Right lobe of liver (tissue), 6 donors: ENCODE data around the gene UGT2B17. TPM values are rescaled to one million over a fixed set of nuclear protein-coding genes. Genes with fewer than 3 reads are reported as not detected.
"Not testable (repeated sequence)": the region's sequence is repeated elsewhere in the genome, so short reads cannot be mapped to it uniquely, and the experiment has no call there.

Source experiments
- ATAC-seq, 4 donors: fragments of 200-7000 bp; cut with Tn5 transposase; one replicate each; pipeline ENCODE4 v1.9.1; 2020; ENCODE audit warnings: mild to moderate bottlenecking in 4 of 4, moderate library complexity in 4 of 4
- DNase-seq, 3 donors: peaks; one replicate each; pipeline ENCODE4 v3.0.0-alpha.2; 2020
- H3K27ac ChIP-seq, 3 donors: fragments of 200-600 bp; one replicate each; pipeline ENCODE4 v1.8.0; 2022
- H3K27me3 ChIP-seq, 2 donors: fragments of 200-600 bp; one replicate each; pipeline ENCODE4 v1.8.0; 2022
- H3K36me3 ChIP-seq, 4 donors: fragments of 200-600 bp; sonication (generic) in 1 of 4; one replicate each; pipeline versions ENCODE4 v1.5.1 to v1.8.0; 2017 to 2022; ENCODE audit warnings: control low read depth in 1 of 4
- H3K4me1 ChIP-seq, 4 donors: fragments of 200-600 bp; sonication (generic) in 1 of 4; one replicate each; pipeline versions ENCODE4 v1.5.1 to v1.8.0; 2017 to 2022; ENCODE audit warnings: control low read depth in 1 of 4
- H3K4me3 ChIP-seq, 3 donors: fragments of 200-600 bp; one replicate each; pipeline ENCODE4 v1.8.0; 2022
- H3K9me3 ChIP-seq, 4 donors: fragments of 200-600 bp; sonication (generic) in 1 of 4; one replicate each; pipeline versions ENCODE4 v1.5.1 to v1.8.0; 2017 to 2022; ENCODE audit warnings: control low read depth in 1 of 4
- CTCF ChIP-seq, 4 donors: fragments of 200-600 bp in 3 of 4; fragments of 450-650 bp in 1 of 4; IDR thresholded peaks; one replicate each; pipeline versions ENCODE4 v1.5.1 to v1.8.0; 2016 to 2022; ENCODE audit warnings: antibody characterized with exemption in 4 of 4, mild to moderate bottlenecking in 2 of 4
- POLR2A ChIP-seq: fragments of 450-650 bp; IDR thresholded peaks from one replicate; pipeline ENCODE4 v1.6.1; 2017; ENCODE audit warnings: antibody characterized with exemption, mild to moderate bottlenecking
- WGBS: methylation state at CpG from one replicate; pipeline ENCODE4 v1.1.6; 2018; ENCODE audit warnings: low coverage, low lambda C conversion rate; ENCODE audit not compliant: insufficient coverage; ENCODE audit errors: missing lambda C conversion rate; 5-methylcytosine and 5-hydroxymethylcytosine counted together
- intact Hi-C, 2 donors: fragments of 100-400 bp; cut with DNase I; formaldehyde crosslinking; loops; one replicate each; pipeline versions ENCODE4 v1.11.2 to v1.14.1; 2022
- total RNA-seq, 6 experiments: library from RNA; depleted of rRNA in 2 of 6; stranded (reverse); fragments of >200 nt in 2 of 6; fragmentation: NEBNext Ultra II Directional in 3 of 6; extraction: Animal tissue kit (Norgen Biotek cat#: 25700) in 3 of 6; gene quantifications; one replicate each; pipeline versions ENCODE4 v1.1.0 to v1.2.4, GENCODE V29; 2016 to 2023
- donor health status: DM: no; HTN: yes; CAD: no.
- donor health status: DM: no; HTN: no; CAD: no.
- donor health status: DM: no; HTN: no; CAD: no.
- donor health status: DM: no; HTN: yes; CAD: no.
- donor health status: DM: no; HTN: yes; CAD: no.

UGT2B17 gene
- total RNA-seq, 6 experiments from 2014 or later = 1.0 to 13.6 (median 2.5) TPM

- TF ChIP-seq POLR2A = no peak
- TF ChIP-seq CTCF (IDR thresholded peaks at IDR 0.05) = no peak
- no peaks in the 10 kb centered on the region for H3K27me3 ChIP-seq
- peak; percentile 28 to 79 (median 73) for DNase-seq
- peaks cover 0 to 14% (median 0%) of the 10 kb centered on the region in 4 donors for H3K4me1 ChIP-seq
- intact Hi-C loops = no loop called here
- peak overlapping the region in 1 of 3 donors; percentile 26 for H3K4me3 ChIP-seq
- H3K27ac ChIP-seq = peak overlapping the region; percentile 38 to 85 (median 82)
- 27% methylated on average over 5 of the region's 6 CpGs for WGBS
- no peaks in the 10 kb centered on the region for H3K36me3 ChIP-seq
- no peaks in the 10 kb centered on the region for H3K9me3 ChIP-seq
- ATAC-seq = peak; percentile 88 to 91 (median 91)
Measured at GRCh38 chr4:68581383-68582338, 5.5 kb upstream of the UGT2B17 start.

GRCh38 chr4:68577590-68577989 lies 1.5 kb upstream of the UGT2B17 start:
- no peak overlapping the region for H3K4me3 ChIP-seq
- WGBS = 100% methylated on average over 2 of the region's 3 CpGs
- H3K4me1 ChIP-seq = peaks cover 0 to 12% (median 0%) of the 10 kb centered on the region in 4 donors
- DNase-seq (no peak), ATAC-seq (no peak)
- H3K36me3 ChIP-seq = no peaks in the 10 kb centered on the region
- no peak overlapping the region for H3K27ac ChIP-seq
- H3K9me3 ChIP-seq = no peaks in the 10 kb centered on the region
- intact Hi-C loops = no loop called here
- TF ChIP-seq CTCF (IDR thresholded peaks at IDR 0.05) = no peak
- TF ChIP-seq POLR2A = no peak
- no peaks in the 10 kb centered on the region for H3K27me3 ChIP-seq

GRCh38 chr4:68575636-68576035 lies 486 bp downstream of the UGT2B17 start:
- ATAC-seq, H3K27me3 ChIP-seq, intact Hi-C loops, H3K9me3 ChIP-seq, H3K4me1 ChIP-seq, H3K36me3 ChIP-seq, H3K27ac ChIP-seq, H3K4me3 ChIP-seq, DNase-seq: not testable (repeated sequence)
- 29% methylated on average over 1 of the region's 5 CpGs for WGBS

GRCh38 chr4:68575081-68575480 lies 1.0 kb downstream of the UGT2B17 start:
- intact Hi-C loops = no loop called here
- H3K36me3 ChIP-seq = no peaks in the 10 kb centered on the region
- 100% methylated on average over 1 of the region's 1 CpG for WGBS
- H3K4me1 ChIP-seq = no peaks in the 10 kb centered on the region
- H3K9me3 ChIP-seq = no peaks in the 10 kb centered on the region
- H3K27me3 ChIP-seq = no peaks in the 10 kb centered on the region
- H3K27ac ChIP-seq = no peak overlapping the region
- no peak for ATAC-seq
- TF ChIP-seq POLR2A (no peak), CTCF (IDR thresholded peaks at IDR 0.05) (no peak)
- no peak overlapping the region for H3K4me3 ChIP-seq
- DNase-seq = no peak

- no CpG with 5 or more reads among the region's 3 CpGs for WGBS
- Histone ChIP-seq H3K36me3 (no peaks in the 10 kb centered on the region), H3K27me3 (no peaks in the 10 kb centered on the region), H3K27ac (no peak overlapping the region), H3K4me1 (no peaks in the 10 kb centered on the region), H3K9me3 (no peaks in the 10 kb centered on the region), H3K4me3 (no peak overlapping the region)
- TF ChIP-seq POLR2A (no peak), CTCF (IDR thresholded peaks at IDR 0.05) (no peak)
- no peak for ATAC-seq
- no peak for DNase-seq
- intact Hi-C loops = no loop called here
Measured at GRCh38 chr4:68572653-68573170, 3.4 kb downstream of the UGT2B17 start.
